ENCODE data around the gene ACOT13. TPM values are rescaled to one million over a fixed set of nuclear protein-coding genes. Genes with fewer than 3 reads are reported as not detected.

The ACOT13 gene
- polyA plus RNA-seq, 3 donors = 1.7 to 20.1 (median 14.5) TPM

DNA sequence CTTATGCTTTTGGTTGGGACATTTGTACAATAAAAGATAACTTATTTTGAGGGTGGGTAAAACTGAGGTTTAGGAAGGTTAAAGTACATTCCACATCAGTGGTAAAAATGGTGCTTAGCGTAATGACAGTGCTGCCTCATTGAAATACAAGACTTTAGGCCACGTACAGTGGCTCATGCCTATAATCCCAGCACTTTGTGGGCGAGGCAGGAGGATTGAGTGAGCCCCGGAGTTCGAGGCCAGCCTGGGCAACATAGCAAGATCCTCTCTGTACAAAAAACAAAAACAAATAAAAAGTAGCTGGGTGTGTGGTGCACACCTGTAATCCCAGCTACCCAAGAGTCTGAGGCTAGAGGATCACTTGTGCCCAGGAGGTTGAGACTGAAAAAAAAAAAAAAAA is 18.6 kb upstream of the ACOT13 start:
- no peak for DNase-seq
- no peaks in the 10 kb centered on the region for H4K20me1 ChIP-seq (ENCODE audit: insufficient read depth, low read length)
- Mint-ChIP-seq H3K27ac (no peak overlapping the region), H3K4me1 (peaks cover 13% of the 10 kb centered on the region), H3K9me3 (peaks cover 0 to 3% (median 0%) of the 10 kb centered on the region in 7 donors), H3K27me3 (ENCODE audit: low read depth in 3 of 3) (peaks cover 18 to 25% (median 21%) of the 10 kb centered on the region in 3 donors), H3K36me3 (peaks cover 34 to 48% of the 10 kb centered on the region in 2 donors), H3K4me3 (no peak overlapping the region)
- TF ChIP-seq, protein P1, sequence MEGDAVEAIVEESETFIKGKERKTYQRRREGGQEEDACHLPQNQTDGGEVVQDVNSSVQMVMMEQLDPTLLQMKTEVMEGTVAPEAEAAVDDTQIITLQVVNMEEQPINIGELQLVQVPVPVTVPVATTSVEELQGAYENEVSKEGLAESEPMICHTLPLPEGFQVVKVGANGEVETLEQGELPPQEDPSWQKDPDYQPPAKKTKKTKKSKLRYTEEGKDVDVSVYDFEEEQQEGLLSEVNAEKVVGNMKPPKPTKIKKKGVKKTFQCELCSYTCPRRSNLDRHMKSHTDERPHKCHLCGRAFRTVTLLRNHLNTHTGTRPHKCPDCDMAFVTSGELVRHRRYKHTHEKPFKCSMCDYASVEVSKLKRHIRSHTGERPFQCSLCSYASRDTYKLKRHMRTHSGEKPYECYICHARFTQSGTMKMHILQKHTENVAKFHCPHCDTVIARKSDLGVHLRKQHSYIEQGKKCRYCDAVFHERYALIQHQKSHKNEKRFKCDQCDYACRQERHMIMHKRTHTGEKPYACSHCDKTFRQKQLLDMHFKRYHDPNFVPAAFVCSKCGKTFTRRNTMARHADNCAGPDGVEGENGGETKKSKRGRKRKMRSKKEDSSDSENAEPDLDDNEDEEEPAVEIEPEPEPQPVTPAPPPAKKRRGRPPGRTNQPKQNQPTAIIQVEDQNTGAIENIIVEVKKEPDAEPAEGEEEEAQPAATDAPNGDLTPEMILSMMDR (IDR thresholded peaks at IDR 0.05) = no peak
- H3K4me1 ChIP-seq (ENCODE audit: control insufficient read depth in 1 of 2, insufficient read depth in 2 of 2, low read length in 2 of 2) = peaks cover 10 to 15% of the 10 kb centered on the region in 2 donors
- H3K9me3 ChIP-seq (replicated peaks in 1 of 2; ENCODE audit: control insufficient read depth in 1 of 2, insufficient read depth in 1 of 2, low read length in 2 of 2) = no peaks in the 10 kb centered on the region
- H3K27ac ChIP-seq (ENCODE audit: low read depth in 1 of 2, low read length in 2 of 2) = no peak overlapping the region
- no peak overlapping the region for H3K4me2 ChIP-seq (replicated peaks; ENCODE audit: extremely low read depth, low read length, poor library complexity, severe bottlenecking)
- H3K79me2 ChIP-seq (ENCODE audit: insufficient read depth, low read length) = no peaks in the 10 kb centered on the region
- H3K9ac ChIP-seq (ENCODE audit: insufficient read depth, low read length, poor library complexity, severe bottlenecking) = no peak overlapping the region
- H3K4me3 ChIP-seq (replicated peaks in 1 of 3; ENCODE audit: low read depth in 2 of 3, low read length in 3 of 3) = no peak overlapping the region
- H3K36me3 ChIP-seq (replicated peaks in 1 of 2; ENCODE audit: control insufficient read depth in 1 of 2, insufficient read depth in 2 of 2, low read length in 2 of 2) = peaks cover 37% of the 10 kb centered on the region in 2 donors
- H3K27me3 ChIP-seq (ENCODE audit: control insufficient read depth in 2 of 2, insufficient read depth in 2 of 2, low read length in 2 of 2) = peaks cover 15 to 21% of the 10 kb centered on the region in 2 donors
- WGBS (ENCODE audit: insufficient coverage) = 93% methylated on average over 3 of the region's 5 CpGs
- intact Hi-C loops (cut with micrococcal nuclease) = no loop called here
- no peak overlapping the region for H2AFZ ChIP-seq (ENCODE audit: insufficient read depth, low read depth, low read length, poor library complexity, severe bottlenecking)

- Histone ChIP-seq H3K4me3 (replicated peaks in 1 of 3; ENCODE audit: low read depth in 2 of 3, low read length in 3 of 3) (no peak overlapping the region), H3K9ac (ENCODE audit: insufficient read depth, low read length, poor library complexity, severe bottlenecking) (no peak overlapping the region), H3K4me2 (replicated peaks; ENCODE audit: extremely low read depth, low read length, poor library complexity, severe bottlenecking) (no peak overlapping the region), H2AFZ (ENCODE audit: insufficient read depth, low read depth, low read length, poor library complexity, severe bottlenecking) (no peak overlapping the region), H3K27ac (ENCODE audit: low read depth in 1 of 2, low read length in 2 of 2) (no peak overlapping the region), H3K9me3 (replicated peaks in 1 of 2; ENCODE audit: control insufficient read depth in 1 of 2, insufficient read depth in 1 of 2, low read length in 2 of 2) (no peaks in the 10 kb centered on the region), H3K4me1 (ENCODE audit: control insufficient read depth in 1 of 2, insufficient read depth in 2 of 2, low read length in 2 of 2) (peaks cover 10 to 15% of the 10 kb centered on the region in 2 donors), H3K79me2 (ENCODE audit: insufficient read depth, low read length) (no peaks in the 10 kb centered on the region), H3K36me3 (replicated peaks in 1 of 2; ENCODE audit: control insufficient read depth in 1 of 2, insufficient read depth in 2 of 2, low read length in 2 of 2) (peaks cover 51% of the 10 kb centered on the region in 2 donors), H4K20me1 (ENCODE audit: insufficient read depth, low read length) (no peaks in the 10 kb centered on the region), H3K27me3 (ENCODE audit: control insufficient read depth in 2 of 2, insufficient read depth in 2 of 2, low read length in 2 of 2) (peaks cover 8 to 11% of the 10 kb centered on the region in 2 donors)
- H3K4me3 Mint-ChIP-seq = no peak overlapping the region
- peaks cover 11 to 15% (median 11%) of the 10 kb centered on the region in 3 donors for H3K27me3 Mint-ChIP-seq (ENCODE audit: low read depth in 3 of 3)
- TF ChIP-seq, protein P1 (IDR thresholded peaks at IDR 0.05) = no peak
- DNase-seq = no peak
- peaks cover 13% of the 10 kb centered on the region for H3K4me1 Mint-ChIP-seq
- no CpG with 5 or more reads among the region's 2 CpGs for WGBS (ENCODE audit: insufficient coverage)
- H3K36me3 Mint-ChIP-seq = peaks cover 43 to 61% of the 10 kb centered on the region in 2 donors
- H3K27ac Mint-ChIP-seq = no peak overlapping the region
- H3K9me3 Mint-ChIP-seq = peaks cover 0 to 3% (median 0%) of the 10 kb centered on the region in 7 donors
- intact Hi-C loops (cut with micrococcal nuclease) = no loop called here
Observed at GRCh38 chr6:24649691-24650090, 17.2 kb upstream of the ACOT13 start.

All from CD14-positive monocyte (primary cell).